HG02798 (cell line): ENCODE results near the gene MEOX1.
"Not testable (repeated sequence)": the region's sequence is repeated elsewhere in the genome, so short reads cannot be mapped to it uniquely, and the experiment has no call there.

ENCODE experiments used
- ATAC-seq: cut with Tn5 transposase; IDR thresholded peaks from one replicate; pipeline ENCODE4 v1.9.1; 2021; ENCODE audit warnings: mild to moderate bottlenecking; ENCODE audit not compliant: unreplicated experiment, poor library complexity

Gene MEOX1

DNA sequence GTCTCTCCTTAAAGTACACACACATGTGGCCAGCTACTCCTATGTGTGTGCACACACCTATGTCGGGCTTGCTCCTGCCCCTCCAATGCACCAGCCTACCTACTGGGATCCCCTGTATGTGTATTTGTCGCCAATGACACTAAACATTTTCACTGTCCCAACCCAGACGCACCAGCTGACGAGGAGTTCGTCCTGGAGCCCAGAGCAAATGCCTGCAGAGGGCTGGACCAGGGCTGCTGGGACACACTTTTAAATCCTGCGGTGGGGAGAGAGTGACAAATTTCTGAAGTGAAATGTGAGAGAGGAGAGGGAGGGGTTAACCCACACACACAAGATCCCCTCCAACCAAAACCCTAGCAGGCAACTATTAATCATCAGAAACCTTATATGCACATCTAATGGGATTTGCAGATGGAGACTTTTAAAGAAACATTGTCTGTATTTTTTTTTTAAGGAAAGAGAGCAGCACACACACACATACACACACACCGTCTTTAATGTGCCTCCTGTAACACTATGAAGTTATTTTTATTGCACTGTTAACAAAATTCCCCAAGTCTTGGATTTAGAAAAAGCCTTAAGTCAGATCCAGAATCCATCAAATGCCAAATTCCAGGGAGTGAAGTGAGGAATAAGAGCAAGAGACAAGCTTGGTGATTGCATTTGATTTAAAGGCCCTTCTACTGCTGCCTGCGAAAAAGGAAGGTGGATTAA, at the start of gene MEOX1:
Gene MEOX1 (minus strand): TSS at position 224 of the 714 bp plus-strand sequence. CDS start 388 bp downstream, outside the sequence.
- ATAC-seq = no peak

DNA sequence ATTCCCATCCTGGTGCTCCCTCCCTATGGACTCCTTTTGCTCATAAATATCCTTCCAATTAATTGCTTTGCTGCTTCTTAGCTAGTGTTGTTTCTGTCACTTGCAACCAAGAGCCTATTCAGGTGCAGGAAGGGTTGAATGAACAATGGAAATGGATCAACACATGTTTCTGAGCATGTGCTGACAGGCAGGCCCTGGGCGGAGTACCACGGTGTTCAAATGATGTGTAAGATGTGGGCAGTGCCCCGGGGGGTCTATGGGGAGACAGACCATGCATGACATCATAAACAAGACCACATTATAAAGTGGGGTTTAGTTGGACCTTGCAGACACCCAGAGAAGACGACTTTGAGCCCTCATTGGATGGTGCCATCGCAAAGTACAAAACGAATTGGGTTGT, 48.4 kb upstream of the MEOX1 start:
- no peak for ATAC-seq

- ATAC-seq = no peak
These were observed 47.5 kb upstream of the MEOX1 start for GRCh38 chr17:43709210-43709609.

- no peak for ATAC-seq
These were observed 45.5 kb upstream of the MEOX1 start for GRCh38 chr17:43707184-43707583.

GRCh38 chr17:43706235-43706634, 44.5 kb upstream of the MEOX1 start:
- no peak for ATAC-seq

DNA sequence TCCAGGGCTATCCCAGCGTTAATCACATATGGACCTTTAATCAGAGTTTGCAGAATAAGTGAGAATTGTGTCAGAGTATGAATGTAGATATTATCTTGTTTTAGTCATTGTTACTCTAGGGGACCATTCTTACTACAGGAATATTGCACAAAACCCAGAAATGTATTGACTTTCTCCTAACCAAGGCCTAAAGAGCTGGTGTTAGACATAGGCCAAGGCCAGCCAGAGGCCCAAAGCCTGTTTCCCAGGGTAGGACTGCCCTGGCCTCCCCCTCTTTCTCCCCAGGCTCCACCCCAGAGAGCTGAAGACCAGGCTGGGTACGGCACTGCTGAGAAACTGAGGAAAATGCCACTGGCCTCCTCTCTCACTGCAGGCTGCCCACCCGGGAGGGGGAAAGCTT, 41.9 kb upstream of the MEOX1 start:
- ATAC-seq = no peak

GRCh38 chr17:43702637-43703036, 40.9 kb upstream of the MEOX1 start:
- ATAC-seq = no peak

GRCh38 chr17:43701318-43701743, 39.6 kb upstream of the MEOX1 start:
- ATAC-seq = peak; percentile 60

DNA sequence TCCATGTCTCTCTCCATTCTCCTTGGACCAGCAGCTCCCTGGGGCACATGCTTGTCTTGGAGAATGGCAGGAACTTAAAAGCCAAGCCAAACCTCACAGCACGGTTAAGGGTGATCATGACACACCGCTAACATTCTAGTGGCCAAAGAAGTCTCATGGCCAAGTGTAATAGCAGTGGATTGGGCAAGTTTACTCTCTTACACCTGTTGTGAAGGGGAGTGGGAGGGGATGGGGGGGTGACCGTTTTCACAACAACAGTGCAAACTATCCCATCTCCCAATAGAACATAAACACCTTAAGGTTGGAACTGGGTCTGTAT, 37.7 kb upstream of the MEOX1 start:
- no peak for ATAC-seq

DNA sequence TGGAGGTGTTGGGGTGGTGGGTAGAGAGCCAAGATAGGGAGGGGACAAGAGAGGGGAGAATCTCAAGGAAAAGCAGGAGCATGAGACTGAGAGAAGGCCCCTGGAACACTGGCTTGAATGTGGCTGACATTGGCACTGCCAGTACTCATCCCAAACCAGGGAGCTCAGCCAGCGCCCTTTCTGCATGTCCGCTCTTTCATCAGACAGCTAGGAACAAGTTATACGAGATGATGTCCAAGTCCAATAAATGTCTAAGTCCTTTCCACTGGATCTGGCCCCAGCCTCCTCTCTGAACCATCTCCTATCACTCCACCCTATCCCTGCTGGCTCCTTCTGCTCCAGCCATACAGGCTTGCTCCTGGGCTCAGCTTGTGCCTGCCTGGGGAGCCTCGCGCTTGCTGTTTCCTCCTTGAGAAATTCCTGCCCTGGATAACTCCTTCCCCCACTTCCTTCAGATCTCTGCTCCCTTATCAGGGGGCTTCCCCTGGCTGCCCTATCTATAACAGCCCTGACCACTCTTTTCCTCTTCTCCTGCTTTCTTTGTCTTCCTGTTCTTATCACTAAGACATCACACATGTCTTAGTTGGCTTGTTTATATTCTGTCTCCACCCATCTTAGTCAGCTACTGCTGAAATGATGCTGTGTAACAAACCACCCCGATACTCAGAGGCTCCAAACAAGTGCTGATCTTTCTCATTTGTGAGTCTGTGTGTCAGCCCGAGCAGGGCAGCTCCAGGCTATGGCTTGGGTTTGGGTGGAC, 37.1 kb upstream of the MEOX1 start:
- ATAC-seq = no peak

DNA sequence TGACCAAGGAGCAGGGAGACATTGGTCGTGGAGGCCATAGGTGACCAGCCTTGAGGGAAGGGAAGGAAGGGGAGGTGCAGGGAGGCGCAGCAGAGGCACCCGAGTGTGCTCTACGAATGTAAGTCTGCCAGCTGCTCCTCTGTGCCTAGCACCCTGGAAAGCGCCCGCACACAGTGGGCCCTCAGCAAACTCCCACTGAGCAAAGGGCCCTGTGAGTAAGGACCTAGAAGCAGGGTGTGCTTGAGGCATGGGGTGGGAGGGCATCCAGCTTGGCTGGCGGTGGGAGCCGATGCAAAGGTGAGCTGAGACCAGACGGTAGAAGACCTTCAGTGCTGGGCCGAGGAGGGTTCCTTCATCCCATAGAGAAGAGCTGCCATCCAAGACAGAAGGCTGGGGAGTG, 36.2 kb upstream of the MEOX1 start:
- no peak for ATAC-seq

DNA sequence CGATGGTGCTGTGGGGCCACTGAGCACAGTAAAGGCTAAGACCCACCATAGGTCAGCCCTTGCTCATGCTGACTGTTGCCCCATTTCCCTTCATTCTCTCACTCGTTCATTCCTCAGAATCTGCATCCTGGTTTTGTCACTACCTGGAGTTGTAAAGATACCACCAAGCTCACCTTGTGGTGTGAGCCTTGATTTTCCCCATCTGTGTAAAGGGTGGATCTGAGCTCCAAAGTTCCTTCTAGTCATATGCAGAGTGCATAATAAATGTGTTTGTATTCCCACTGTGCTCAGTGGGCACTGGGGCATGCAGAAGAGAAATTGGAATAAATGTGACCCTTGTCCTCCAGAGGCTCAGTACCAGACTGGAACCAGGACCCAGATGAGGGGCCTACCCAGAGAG, 35.2 kb upstream of the MEOX1 start:
- ATAC-seq = no peak

DNA sequence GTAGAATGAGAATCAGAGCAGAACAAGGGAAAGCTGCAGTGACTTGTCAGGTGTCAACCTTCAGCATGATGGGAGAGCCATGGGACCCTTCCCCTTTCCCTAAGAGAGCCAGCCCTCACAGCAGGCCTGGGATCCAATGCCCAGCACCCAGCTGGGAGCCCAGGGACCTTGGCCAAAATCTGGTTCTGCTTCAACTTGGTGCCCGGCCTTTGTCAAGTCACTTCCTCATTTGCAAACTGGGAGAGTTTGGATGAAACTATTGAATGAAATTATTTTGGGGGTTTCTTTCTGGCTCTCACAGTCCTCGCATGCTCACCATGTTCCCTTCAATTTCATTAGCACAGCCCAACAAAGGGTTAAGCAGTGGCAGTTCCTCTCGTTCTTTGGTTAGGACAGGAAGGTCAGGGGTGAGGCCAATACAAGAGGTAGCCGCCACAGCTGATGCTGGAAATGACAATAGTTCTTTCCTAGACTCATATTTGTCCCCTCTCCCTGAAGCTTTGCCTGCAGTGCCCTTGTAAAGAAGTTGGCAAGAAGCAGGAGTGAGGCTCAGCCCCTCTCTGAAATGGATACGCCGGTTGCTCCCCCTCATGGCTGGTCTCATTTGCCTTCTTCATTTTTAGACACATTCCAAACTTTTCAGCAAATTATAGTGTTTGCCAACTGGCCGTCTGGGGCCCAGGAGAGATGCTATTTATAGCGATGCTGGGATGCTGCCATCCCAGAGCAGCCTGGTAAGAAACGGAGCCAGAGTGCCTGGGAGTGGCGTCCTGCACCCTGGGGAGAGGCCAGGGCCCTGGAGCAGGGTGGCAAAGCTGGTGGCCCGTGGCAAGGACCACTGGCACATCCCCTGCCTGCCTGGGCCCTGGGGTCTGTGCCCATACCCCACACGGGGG, 34.5 kb upstream of the MEOX1 start:
- no peak for ATAC-seq

DNA sequence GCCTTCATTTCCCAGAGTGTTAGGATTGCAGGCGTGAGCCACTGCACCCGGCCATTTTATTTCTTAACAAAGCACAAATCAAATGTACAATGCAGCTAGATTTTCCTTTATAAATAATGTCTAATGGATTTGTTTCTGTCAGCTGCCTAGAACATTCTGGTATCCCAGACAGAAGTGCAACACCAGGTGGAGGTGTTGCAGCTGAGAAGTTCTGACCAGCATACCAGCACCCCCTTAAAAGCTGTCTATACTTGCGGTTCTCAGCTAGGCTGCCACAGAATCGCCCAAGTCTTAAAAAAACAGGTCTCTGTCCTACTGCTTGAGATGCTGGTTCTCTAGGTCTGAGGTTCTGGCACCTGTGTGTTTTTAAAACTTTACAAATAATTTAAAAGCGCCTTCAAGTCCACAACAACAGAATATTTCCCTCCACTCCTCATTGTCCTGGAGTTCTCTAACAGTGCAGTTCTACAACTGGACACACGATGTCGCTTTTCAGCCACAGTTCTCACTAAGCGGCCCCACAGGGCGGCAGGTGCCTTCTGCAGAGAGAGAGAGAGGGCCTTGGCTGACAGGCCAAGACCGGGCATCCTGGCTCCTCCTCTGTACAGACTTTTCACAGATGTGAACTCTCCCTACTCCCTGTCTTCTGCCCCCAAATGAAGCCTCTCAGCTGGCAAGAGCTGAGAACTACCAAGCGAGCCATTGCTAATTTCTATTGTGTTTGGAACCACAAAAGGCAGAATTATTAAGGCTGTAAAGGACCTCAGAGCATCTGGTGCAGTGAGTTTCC, 32.6 kb upstream of the MEOX1 start:
- ATAC-seq = peak; percentile 50

GRCh38 chr17:43691317-43691693, 29.6 kb upstream of the MEOX1 start:
- ATAC-seq = no peak

GRCh38 chr17:43690624-43691316, 29.0 kb upstream of the MEOX1 start:
- no peak for ATAC-seq

DNA sequence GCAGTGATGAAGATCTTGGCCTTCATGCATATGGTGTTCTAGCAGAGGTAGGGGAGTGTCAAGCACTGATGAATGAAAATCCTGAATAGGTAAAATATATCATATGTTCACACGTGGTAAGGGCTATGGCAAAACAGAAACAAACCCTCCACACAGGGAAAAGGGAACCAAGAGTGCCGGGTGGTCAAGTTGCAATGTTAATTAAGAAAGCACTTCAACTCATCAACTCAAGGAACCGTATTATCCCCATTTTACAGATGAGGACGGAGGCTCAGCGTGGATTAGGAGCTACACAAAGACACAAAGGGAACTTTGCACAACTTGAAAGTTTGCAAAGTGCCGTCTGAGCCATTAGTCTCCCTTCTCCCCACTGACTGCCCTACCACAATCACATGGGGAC, 28.1 kb upstream of the MEOX1 start:
- ATAC-seq = no peak

DNA sequence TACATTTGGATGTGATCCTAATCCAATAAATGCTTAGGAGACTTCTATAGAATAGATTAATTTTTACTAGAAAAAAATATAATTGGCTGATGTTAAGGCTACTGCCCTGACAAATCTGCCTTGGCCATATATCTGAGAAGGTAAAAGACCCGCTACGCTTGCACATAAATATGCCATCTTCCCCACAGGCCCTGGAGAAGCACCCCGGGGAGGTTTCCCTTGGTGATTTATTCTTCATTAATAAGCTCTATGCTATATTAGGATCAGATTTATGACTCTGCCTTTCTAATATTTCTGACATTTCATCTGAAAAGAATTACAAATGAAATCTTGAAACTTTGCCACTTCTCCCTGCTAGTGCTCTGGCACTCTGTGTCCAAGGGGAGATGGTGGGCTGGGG, 27.4 kb upstream of the MEOX1 start:
- no peak for ATAC-seq

GRCh38 chr17:43686957-43687356, 25.2 kb upstream of the MEOX1 start:
- ATAC-seq = not testable (repeated sequence)
